Measurements from ENCODE around the gene OTOP3.

GRCh38 chr17:74954115-74954514 lies 18.4 kb downstream of the OTOP3 start:
- TF ChIP-seq EZH2 (IDR thresholded peaks at IDR 0.05; ENCODE audit: low read length, missing control alignments), result no peak
- no peak for TF ChIP-seq CTCF (conservative IDR thresholded peaks at IDR 0.05 in 1 of 2, IDR thresholded peaks at IDR 0.05 in 1 of 2; ENCODE audit: low read depth in 1 of 2, low read length in 2 of 2)
